GM12892 (cell line): ENCODE data around the gene KRT71.

Experiments used
- POLR2A ChIP-seq: IDR thresholded peaks from 2 replicates; pipeline ENCODE4 v1.6.1; 2011; ENCODE audit warnings: low read depth, low read length, control low read depth
- POLR2AphosphoS5 ChIP-seq: IDR thresholded peaks from 2 replicates; pipeline ENCODE4 v1.6.1; 2011; ENCODE audit warnings: low read depth, low read length, control low read depth

GRCh38 chr12:52540531-52540930 is 12.4 kb downstream of the KRT71 start:
- no peak for TF ChIP-seq POLR2AphosphoS5
- no peak for TF ChIP-seq POLR2A
